Keratinocyte (primary cell): ENCODE data around the gene ZNF19.

Source experiments
- EZH2 ChIP-seq: IDR thresholded peaks from one replicate; pipeline ENCODE4 v1.6.1; 2012; ENCODE audit warnings: inconsistent platforms, mild to moderate bottlenecking, low read length, moderate library complexity
- TF ChIP-seq, protein P1 (sequence below), 3 experiments: IDR thresholded peaks in 1 of 3; conservative IDR thresholded peaks in 1 of 3; optimal IDR thresholded peaks in 1 of 3; 2 replicates in 2 of 3; 3 replicates in 1 of 3; pipeline versions ENCODE3 to v1.5.1; 2011; ENCODE audit warnings: low read length in 3 of 3, mild to moderate bottlenecking in 3 of 3, moderate library complexity in 2 of 3, control low read depth in 1 of 3, inconsistent platforms in 1 of 3; ENCODE audit not compliant: insufficient read depth in 2 of 3; ENCODE audit errors: extremely low read depth in 1 of 3

DNA sequence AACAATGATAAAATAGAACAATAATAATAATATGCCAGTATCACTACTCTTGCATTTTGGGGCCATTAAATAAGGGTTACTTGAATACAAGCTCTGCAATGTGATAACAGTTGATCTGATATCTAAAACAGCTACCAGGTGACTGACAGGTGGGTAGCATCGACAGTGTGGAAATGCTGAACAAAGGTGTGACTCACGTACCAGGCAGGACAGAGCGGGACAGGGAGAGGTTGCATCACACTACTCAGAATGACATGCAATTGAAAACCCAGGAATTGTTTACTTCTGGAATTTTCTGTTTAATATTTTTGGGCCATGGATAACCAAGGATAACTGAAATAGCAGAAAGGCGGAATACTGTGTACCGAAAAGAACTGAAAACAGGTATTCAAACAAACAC is 15.8 kb upstream of the ZNF19 start:
- TF ChIP-seq, protein P1, sequence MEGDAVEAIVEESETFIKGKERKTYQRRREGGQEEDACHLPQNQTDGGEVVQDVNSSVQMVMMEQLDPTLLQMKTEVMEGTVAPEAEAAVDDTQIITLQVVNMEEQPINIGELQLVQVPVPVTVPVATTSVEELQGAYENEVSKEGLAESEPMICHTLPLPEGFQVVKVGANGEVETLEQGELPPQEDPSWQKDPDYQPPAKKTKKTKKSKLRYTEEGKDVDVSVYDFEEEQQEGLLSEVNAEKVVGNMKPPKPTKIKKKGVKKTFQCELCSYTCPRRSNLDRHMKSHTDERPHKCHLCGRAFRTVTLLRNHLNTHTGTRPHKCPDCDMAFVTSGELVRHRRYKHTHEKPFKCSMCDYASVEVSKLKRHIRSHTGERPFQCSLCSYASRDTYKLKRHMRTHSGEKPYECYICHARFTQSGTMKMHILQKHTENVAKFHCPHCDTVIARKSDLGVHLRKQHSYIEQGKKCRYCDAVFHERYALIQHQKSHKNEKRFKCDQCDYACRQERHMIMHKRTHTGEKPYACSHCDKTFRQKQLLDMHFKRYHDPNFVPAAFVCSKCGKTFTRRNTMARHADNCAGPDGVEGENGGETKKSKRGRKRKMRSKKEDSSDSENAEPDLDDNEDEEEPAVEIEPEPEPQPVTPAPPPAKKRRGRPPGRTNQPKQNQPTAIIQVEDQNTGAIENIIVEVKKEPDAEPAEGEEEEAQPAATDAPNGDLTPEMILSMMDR (optimal IDR thresholded peaks at IDR 0.05 in 1 of 3, IDR thresholded peaks at IDR 0.05 in 1 of 3, conservative IDR thresholded peaks at IDR 0.05 in 1 of 3; ENCODE audit: extremely low read depth in 1 of 3, insufficient read depth in 2 of 3, low read length in 3 of 3), result no peak
- no peak for TF ChIP-seq EZH2
